MG63 (cell line): Measurements from ENCODE around the gene TRABD2A. TPM values are rescaled to one million over a fixed set of nuclear protein-coding genes. Genes with fewer than 3 reads are reported as not detected.
"Not testable (repeated sequence)": the region's sequence is repeated elsewhere in the genome, so short reads cannot be mapped to it uniquely, and the experiment has no call there.

Experiments
- DNase-seq: peaks from one replicate; pipeline ENCODE4 v3.0.0-alpha.2; 2020
- H3K27me3 ChIP-seq: fragments of 250-450 bp; sonication (Bioruptor Pico); 2 replicates; pipeline ENCODE4 v1.5.1; 2020; ENCODE audit warnings: mild to moderate bottlenecking, moderate library complexity
- H3K36me3 ChIP-seq: fragments of 250-450 bp; sonication (Bioruptor Pico); 2 replicates; pipeline ENCODE4 v1.5.1; 2020; ENCODE audit warnings: mild to moderate bottlenecking, moderate library complexity
- H3K4me3 ChIP-seq: fragments of 250-450 bp; sonication (Bioruptor Pico); 2 replicates; pipeline ENCODE4 v1.5.1; 2020; ENCODE audit warnings: mild to moderate bottlenecking, moderate library complexity
- H3K9me3 ChIP-seq: fragments of 250-450 bp; sonication (Bioruptor Pico); 2 replicates; pipeline ENCODE4 v1.5.1; 2020; ENCODE audit warnings: mild to moderate bottlenecking, moderate library complexity
- total RNA-seq: library from RNA; depleted of rRNA; stranded (reverse); fragments of >200 nt; shearing (Covaris generic); gene quantifications from 2 replicates; pipeline ENCODE4 v1.2.3, GENCODE V29; 2014; ENCODE audit warnings: low replicate concordance

TRABD2A gene
- total RNA-seq, 1 experiment from 2014 or later, result 14.5 TPM

DNA sequence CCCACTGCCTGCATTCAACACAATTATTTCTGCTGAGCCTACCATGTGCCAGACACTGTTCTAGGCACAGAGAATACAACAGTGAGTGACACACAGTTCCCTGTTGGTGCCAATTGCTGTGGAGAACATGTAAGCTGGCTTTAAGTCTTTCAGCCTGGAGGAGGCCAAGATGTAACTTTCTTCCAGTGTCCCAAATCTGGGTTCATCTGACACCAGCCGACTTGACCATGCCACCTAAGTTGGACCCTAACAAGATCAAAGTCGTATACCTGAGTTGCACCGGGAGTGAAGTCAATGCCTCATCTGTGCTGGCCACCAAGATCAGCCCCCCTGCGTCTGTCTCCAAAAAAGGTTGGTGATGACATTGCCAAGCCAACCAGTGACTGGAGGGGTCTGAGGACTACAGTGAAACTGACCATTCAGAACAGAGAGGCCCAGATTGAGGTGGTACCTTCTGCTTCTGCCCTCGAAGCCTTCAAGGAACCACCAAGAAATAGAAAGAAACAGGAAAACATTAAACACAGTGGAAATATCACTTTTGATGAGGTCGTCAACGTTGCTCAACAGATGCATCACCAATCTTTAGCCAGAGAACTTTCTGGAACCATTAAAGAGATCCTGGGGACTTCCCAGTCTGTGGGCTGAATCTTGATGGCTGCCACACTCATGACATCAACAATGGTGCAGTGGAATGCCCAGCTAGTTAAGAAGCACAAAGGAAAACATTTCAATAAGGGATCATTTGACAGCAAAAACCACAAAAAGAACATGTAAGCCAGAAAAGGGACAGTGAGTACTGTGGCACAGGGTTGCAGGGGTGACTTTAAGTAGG is 6.3 kb downstream of the TRABD2A start:
- Histone ChIP-seq H3K4me3 (no peak overlapping the region), H3K27me3 (no peaks in the 10 kb centered on the region), H3K9me3 (no peaks in the 10 kb centered on the region), H3K36me3 (no peaks in the 10 kb centered on the region)
- DNase-seq, result no peak

DNA sequence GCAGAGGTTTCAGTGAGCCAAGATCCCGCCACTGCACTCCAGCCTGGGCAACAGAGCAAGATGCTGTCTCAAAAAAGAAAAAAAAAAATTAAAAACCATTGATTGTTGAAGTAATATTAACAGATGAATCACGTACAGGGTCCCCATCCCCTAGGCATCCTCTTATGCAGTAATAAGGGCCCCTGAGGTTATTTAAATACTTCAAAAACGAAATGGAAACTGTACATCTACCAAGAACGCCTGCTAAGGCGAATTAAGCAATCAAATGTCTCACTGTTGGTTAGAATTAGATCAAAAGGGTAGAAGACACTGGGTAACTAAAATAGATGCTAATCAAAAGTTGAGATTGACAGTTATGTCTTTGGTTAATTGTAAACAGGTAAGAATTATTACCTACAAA is 7.5 kb downstream of the TRABD2A start:
- H3K27me3 ChIP-seq, result no peaks in the 10 kb centered on the region

DNA sequence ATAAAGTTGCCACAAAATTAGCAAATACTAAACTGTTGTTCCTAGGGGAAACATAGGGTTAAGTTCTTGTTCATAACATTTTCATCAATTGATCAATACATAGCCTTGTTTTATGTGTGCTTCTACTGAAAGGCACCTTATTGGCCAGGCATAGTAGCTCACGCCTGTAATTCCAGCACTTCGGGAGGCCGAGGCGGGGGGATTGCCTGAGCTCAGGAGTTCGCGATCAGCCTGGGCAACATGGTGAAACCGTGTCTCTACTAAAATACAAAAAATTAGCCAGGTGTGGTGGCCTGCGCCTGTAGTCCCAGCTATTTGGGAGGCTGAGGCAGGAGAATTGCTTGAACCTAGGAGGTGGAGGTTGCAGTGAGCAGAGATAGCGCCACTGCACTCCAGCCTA is 8.2 kb downstream of the TRABD2A start:
- not testable (repeated sequence) for DNase-seq, H3K36me3 ChIP-seq, H3K9me3 ChIP-seq, H3K4me3 ChIP-seq, H3K27me3 ChIP-seq

More for the DNA sequence above, 7.5 kb downstream of the TRABD2A start:
- Histone ChIP-seq H3K36me3 (peaks cover 4% of the 10 kb centered on the region; the same call in 1 of the 2 replicates), H3K4me3 (no peak overlapping the region), H3K9me3 (no peaks in the 10 kb centered on the region)
- no peak for DNase-seq

DNA sequence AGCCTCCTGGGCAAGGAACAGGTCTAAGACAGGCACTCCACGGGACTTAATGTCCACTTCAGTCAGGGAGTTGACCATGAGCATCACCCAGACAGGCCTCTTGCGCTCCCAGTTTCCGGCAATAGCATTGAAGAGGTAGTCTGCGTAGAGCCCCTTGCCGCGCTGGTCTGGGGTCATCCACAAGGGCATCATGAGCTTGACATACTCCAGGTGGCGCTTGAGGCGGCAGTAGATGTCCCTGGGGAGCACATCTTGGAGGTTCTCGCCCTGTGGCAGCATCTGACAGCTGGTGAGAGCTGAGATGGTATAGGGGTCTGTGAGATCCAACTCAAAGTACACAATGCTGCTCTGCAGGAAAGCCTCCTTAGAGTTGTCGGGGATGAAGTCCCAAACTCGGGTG is 10.6 kb downstream of the TRABD2A start:
- Histone ChIP-seq H3K36me3 (peaks cover 4% of the 10 kb centered on the region; the same call in 1 of the 2 replicates), H3K9me3 (no peaks in the 10 kb centered on the region), H3K27me3 (no peaks in the 10 kb centered on the region), H3K4me3 (no peak overlapping the region)
- no peak for DNase-seq

DNA sequence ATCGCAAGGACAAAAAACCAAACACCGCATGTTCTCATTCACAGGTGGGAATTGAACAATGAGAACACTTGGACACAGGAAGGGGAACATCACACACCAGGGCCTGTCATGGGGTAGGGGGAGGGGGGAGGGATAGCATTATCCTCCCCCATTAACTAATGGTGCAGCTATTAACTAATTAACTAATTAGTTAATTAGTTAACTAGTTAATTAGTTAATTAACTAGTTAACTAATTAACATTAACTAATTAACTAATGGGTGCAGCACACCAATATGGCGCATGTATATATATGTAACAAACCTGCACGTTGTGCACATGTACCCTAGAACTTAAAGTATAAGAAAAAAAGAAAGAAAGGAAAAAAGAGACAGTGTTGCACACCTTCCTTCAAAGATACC is 12.6 kb downstream of the TRABD2A start:
- not testable (repeated sequence) for H3K36me3 ChIP-seq, DNase-seq, H3K27me3 ChIP-seq, H3K4me3 ChIP-seq, H3K9me3 ChIP-seq

DNA sequence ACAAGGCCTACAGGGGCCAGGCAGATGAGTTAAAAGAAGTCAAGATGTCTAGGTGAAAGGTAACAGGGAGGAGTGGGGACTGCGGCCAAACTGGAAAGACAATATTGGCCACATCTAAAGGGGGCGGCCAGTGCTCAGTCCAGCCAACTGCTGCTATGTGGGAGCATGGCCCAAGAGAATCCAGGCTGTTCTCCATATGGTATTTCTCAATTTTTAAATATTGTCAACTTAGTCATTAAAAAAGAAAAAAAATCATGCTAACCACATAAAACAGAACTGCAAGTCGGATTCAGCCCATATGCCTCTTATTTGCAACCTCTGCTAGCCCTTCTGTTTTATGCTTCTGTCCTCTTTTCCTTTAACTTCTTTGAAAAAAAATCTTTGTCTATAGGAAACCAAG is 14.8 kb downstream of the TRABD2A start:
- H3K27me3 ChIP-seq, result no peaks in the 10 kb centered on the region
- H3K36me3 ChIP-seq, result peaks cover 4% of the 10 kb centered on the region
- DNase-seq, result no peak
- H3K9me3 ChIP-seq, result no peaks in the 10 kb centered on the region
- H3K4me3 ChIP-seq, result no peak overlapping the region

DNA sequence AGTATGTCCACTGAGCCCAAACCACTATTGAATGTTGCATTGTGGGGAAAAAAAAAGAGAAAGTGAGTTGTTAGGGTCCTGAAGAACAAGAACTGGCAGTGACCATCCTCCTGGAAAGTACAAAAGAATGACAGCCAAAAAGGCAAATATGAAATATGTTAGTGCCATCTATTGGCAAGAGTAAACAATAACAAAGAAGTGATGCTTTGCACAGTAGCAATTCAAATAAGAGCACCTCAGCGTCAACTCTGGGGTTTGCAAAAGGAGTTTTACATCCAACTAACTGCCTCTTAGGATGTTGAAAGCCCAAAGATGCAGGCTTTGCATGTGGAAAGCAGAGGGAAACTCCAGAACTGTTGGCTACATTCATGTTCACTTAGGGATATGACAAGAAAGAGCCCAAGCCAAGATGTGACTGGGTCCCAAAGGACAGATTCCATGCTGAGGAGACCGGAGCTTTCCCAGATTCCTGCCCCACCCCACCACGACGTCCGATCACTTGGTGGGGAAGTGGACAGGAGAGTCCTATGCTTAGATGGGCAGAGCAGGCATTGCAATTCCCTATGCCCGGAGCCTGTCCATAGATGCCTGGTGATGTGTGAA is 15.6 kb downstream of the TRABD2A start:
- Histone ChIP-seq H3K27me3 (no peaks in the 10 kb centered on the region), H3K9me3 (no peaks in the 10 kb centered on the region), H3K36me3 (peaks cover 4% of the 10 kb centered on the region), H3K4me3 (no peak overlapping the region)
- no peak for DNase-seq

DNA sequence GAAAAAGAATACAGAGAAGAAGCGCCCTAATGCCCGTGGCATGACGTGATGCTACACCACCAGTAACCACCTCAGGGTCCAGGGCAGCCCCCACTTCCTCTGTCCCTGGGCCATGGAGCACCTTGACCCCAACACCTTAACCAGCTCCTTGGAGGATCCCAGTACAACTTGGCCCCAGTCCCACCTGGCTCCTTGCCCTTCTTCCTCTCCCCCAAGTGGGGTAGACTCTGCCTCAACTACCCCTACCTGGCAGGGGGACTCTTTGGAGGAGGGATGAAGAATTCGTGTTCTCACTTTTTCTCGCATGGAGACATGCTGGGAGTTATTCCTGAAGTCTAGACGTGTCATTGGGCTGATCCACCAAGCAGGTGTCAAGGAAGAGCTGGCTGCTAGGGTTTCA is 18.9 kb downstream of the TRABD2A start:
- Histone ChIP-seq H3K4me3 (no peak overlapping the region), H3K36me3 (no peaks in the 10 kb centered on the region; the same call in 1 of the 2 replicates), H3K27me3 (no peaks in the 10 kb centered on the region), H3K9me3 (no peaks in the 10 kb centered on the region)
- DNase-seq, result no peak

DNA sequence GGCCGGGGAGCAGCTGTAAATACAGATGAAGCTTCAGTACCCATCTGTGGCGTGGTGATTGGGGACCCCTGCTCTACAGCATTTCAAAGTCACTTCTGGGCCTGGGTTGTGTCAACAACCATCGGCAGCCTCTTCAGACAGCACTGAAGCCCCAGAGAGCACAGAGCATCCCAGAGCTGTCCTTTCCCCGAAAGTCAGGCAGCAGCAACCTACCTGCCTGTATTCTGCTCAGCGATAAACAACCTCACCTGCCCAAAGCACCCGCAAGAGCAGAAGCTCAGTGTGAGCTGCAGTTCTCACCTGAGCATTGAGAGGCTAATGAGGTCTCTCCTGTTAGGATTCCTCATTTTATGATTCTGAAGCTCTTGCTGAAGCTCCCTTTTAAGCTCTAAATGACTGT is 19.3 kb downstream of the TRABD2A start:
- H3K9me3 ChIP-seq, result no peaks in the 10 kb centered on the region
- no peaks in the 10 kb centered on the region; the same call in 1 of the 2 replicates for H3K36me3 ChIP-seq
- no peaks in the 10 kb centered on the region for H3K27me3 ChIP-seq
- H3K4me3 ChIP-seq, result no peak overlapping the region
- no peak for DNase-seq

DNA sequence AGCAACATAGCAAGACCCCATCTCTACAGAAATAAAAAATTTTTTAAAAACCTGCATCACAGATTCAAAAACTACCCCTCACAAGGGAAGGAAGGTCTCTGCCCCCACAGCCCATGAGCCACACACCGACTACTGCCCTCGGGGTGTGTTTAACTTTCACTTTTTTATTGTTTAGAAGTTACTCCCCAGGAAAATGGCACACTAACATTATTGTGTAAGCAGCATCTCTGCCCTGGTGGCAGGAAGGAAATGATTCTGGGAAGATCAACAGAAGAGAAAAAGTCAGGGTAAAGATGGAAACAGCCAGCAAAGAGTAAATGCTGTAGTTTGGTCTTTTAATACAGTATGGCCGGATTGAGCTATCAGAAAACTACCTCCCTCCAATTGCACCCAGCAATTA is 21.9 kb downstream of the TRABD2A start:
- DNase-seq, result no peak
- H3K4me3 ChIP-seq, result no peak overlapping the region
- H3K36me3 ChIP-seq, result no peaks in the 10 kb centered on the region
- H3K9me3 ChIP-seq, result no peaks in the 10 kb centered on the region
- no peaks in the 10 kb centered on the region for H3K27me3 ChIP-seq

DNA sequence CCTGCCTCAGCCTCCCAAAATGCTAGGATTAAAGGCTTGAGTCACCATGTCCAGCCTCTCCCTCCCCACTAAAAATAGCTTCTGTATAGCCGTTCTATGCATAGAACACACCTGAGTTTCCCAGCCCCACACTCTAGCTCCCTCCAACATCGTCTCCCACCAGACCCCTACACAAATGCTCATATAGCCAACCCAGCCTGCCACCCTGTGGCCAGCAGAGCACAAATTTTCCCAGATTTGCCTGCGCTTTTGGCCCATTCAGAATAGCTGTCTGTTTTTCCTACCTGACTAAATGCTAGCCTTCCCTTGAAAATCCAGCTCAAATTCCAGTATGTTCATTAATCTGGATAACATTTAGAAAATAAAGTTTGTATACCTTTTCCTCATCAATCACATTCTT is 22.8 kb downstream of the TRABD2A start:
- Histone ChIP-seq H3K9me3 (no peaks in the 10 kb centered on the region), H3K27me3 (no peaks in the 10 kb centered on the region), H3K36me3 (no peaks in the 10 kb centered on the region), H3K4me3 (no peak overlapping the region)
- no peak for DNase-seq

DNA sequence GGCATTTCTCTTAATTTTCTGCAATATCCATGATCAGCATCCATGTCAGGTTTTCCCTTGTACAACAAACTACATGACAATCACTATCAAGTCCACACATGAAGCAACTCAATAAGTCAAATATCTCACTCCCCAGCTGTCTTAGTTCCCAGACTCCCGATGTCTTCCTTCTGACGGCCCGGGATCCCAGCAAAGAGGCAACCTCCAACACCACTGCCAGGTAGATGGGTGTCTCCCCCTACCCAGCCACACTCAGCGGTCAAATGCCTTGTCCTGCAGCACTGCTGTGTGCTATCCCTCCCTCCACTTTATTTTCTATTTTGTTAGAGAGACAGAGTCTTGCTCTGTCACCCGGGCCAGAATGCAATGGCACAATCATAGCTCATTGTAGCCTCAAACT is 23.3 kb downstream of the TRABD2A start:
- Histone ChIP-seq H3K9me3 (no peaks in the 10 kb centered on the region), H3K4me3 (no peak overlapping the region), H3K27me3 (no peaks in the 10 kb centered on the region), H3K36me3 (no peaks in the 10 kb centered on the region)
- no peak for DNase-seq

DNA sequence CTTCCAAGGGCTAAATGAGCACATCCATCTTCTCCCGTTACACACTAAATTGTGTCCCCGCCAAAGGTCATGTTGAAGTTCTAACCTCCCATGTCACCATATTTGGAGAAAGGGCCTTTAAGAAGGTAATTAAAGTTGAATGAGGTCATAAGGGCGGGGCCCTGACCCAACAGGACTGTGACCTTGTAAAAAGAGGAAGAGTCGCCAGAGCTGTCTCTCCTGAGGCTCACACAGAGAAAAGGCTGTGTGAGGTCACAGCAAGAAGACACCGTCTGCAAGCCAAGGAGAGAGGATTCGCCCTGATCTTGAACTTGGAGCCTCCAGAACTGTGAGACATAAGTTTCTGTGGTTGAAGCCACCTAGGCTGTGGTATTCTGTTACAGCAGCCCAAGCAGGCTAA is 24.1 kb downstream of the TRABD2A start:
- DNase-seq, result no peak
- H3K4me3 ChIP-seq, result no peak overlapping the region
- H3K36me3 ChIP-seq, result no peaks in the 10 kb centered on the region
- no peaks in the 10 kb centered on the region for H3K9me3 ChIP-seq
- H3K27me3 ChIP-seq, result no peaks in the 10 kb centered on the region

DNA sequence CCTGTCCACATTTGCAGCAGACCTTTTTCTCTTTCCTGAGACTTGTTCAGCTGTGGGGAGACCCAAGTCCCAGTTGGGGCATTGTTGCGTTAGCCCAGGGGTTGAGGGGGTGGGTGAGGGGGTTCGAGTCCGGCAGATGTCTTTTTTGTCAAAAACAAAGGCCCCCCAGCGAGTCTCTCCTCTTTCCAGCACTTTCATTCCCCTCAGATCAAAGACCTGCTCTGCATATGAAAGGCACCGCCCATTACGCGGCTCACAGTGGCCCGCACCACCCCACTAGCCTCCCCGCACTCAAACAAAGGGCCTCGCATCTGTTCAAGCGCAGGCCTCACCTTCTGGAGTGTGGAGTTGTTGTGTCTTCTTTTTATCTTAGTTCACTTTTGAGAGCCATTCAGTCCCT is 25.2 kb downstream of the TRABD2A start:
- no peak for DNase-seq
- no peaks in the 10 kb centered on the region for H3K9me3 ChIP-seq
- H3K27me3 ChIP-seq, result no peaks in the 10 kb centered on the region
- H3K36me3 ChIP-seq, result no peaks in the 10 kb centered on the region
- no peak overlapping the region for H3K4me3 ChIP-seq

DNA sequence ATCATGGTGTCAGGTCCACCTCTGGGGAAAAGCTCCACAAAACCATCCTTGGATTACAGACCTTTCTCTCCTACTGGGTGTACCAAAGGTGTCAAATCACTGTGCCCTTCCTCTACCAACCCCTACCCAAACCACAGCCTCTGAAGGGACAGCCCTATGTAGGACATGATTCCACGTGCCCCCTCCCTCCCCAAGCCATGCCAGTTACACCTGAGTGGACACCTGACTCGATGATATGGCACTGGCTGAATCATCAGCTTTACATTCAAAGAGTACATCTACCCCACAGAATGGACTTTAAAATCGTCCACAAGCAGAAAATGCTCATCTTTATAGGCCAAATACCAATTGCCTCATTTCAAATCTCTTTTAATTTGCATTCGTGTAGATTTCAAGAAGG is 26.0 kb downstream of the TRABD2A start:
- no peaks in the 10 kb centered on the region for H3K36me3 ChIP-seq
- H3K4me3 ChIP-seq, result no peak overlapping the region
- H3K9me3 ChIP-seq, result no peaks in the 10 kb centered on the region
- no peak for DNase-seq
- H3K27me3 ChIP-seq, result no peaks in the 10 kb centered on the region

DNA sequence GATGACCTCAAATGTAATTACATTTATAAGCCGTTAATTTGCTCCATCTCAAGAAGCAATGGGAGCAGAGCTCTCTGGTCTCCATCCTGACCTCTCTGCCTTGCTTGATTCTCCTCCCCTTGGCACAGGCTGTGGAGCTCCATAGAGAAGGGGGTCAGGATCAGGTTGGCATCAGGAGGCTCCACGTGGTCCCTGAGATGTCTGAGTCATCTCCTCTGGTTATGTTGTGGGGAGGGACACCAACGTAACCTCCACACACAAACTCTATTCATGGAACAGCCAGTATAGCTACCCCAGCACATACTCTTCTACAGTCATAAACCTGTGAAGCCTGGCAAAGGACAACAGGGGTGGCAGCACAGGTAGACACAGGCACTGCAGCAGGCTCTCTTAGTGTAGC is 29.0 kb downstream of the TRABD2A start:
- Histone ChIP-seq H3K4me3 (no peak overlapping the region), H3K27me3 (no peaks in the 10 kb centered on the region), H3K36me3 (no peaks in the 10 kb centered on the region), H3K9me3 (no peaks in the 10 kb centered on the region)
- no peak for DNase-seq

DNA sequence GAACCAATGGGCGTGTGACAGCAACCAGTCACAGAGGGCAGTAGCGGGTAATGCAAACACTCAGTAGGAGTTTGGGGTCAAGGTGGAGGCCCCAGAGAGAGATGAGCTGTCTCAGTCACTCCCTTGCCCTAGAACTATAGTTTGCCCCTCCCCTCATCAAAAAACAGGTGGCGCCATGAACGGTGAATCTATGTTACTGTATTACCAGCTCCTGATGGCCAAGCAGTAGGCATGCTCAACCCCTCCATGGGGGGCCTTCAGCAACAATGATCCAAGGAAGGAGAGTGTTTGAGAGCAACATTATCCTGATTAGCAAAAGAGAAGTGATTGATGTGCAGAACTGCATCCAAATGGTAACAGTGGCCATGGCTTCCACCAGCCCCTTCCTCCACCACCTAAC is 30.4 kb downstream of the TRABD2A start:
- H3K9me3 ChIP-seq, result no peaks in the 10 kb centered on the region
- H3K27me3 ChIP-seq, result no peaks in the 10 kb centered on the region
- DNase-seq, result no peak
- no peak overlapping the region for H3K4me3 ChIP-seq
- H3K36me3 ChIP-seq, result no peaks in the 10 kb centered on the region

DNA sequence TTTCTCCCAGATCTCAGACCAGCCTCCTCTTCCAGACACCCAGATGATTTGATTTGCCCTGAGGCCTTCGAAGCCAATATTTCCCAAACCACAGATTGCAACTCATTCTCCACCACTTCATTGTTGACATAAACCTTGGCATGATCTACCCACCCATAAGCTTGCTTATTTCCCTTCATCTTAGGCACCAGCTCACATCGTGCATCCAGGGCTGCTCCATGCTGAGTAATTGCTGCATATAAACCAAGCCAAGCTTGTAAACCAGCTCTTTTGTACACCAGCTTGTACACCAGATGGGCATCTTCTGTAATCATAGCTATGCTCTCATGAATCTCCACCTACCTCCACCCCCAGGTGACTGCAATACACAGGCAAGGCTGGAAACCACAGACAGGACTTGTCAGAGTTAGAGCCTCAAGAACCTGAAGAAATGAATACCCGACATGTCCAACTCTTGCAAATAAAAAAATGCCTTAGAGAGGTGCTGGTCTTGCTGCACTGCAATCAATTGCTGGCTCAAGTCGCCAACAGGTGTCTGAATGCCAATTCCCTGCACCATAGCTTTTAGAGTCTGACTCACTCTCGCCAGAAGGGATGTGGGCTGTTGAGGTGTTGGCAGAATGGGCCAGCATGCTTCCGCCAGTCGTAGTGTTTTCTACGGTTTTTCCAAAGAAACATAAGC is 31.5 kb downstream of the TRABD2A start:
- H3K9me3 ChIP-seq, result no peaks in the 10 kb centered on the region
- DNase-seq, result peak; percentile 85
- H3K36me3 ChIP-seq, result no peaks in the 10 kb centered on the region
- H3K4me3 ChIP-seq, result no peak overlapping the region
- no peaks in the 10 kb centered on the region for H3K27me3 ChIP-seq
